Heart left ventricle (tissue), 13 donors: Measurements from ENCODE around the gene ITGB1BP1.

Source experiments
- CTCF ChIP-seq, 12 donors: fragments of 200-600 bp; sonication (generic) in 4 of 12; IDR thresholded peaks; one replicate each; pipeline versions ENCODE4 v1.5.0 to v1.8.0; 2018 to 2022; ENCODE audit warnings: antibody characterized with exemption in 12 of 12, mild to moderate bottlenecking in 5 of 12
- POLR2A ChIP-seq, 2 donors: fragments of 450-650 bp; IDR thresholded peaks; one replicate each; pipeline ENCODE4 v1.6.1; 2017; ENCODE audit warnings: antibody characterized with exemption in 2 of 2, mild to moderate bottlenecking in 2 of 2, moderate library complexity in 2 of 2
- donor health status: ischemic (EF 13 %, LVEDD 7.1; RV severe dilation, severe dysfunction).
- donor health status: DM: no; HTN: yes; CAD: no.
- donor health status: DM: no; HTN: no; CAD: no.
- donor health status: ischemic (EF 25% LVEDD 6.9; RV normal size, moderate dysfunction).
- donor health status: ischemic (EF 25% LVEDD 5.7; RV mildly dilated, moderate dysfunction).
- donor health status: ischemic (EF 35%, LVEDD 5.7; RV mildly dilated, moderate dysfunction).
- donor health status: nonischemic (EF 11% LVEDD 7.7; RV severe dilation, severe dysfunction).
- donor health status: DM: yes; HTN: yes; CAD: no.
- donor health status: PGD.
- donor health status: ischemic (EF 29% LVEDD 5.4; RV normal size, mild dysfunction).
- donor health status: nonischemic (EF 23%, LVEDD 6.1; RV moderate dilation, normal function).

GRCh38 chr2:9394816-9395215 lies 28.5 kb downstream of the ITGB1BP1 start:
- no peak for TF ChIP-seq CTCF (IDR thresholded peaks at IDR 0.05)
- no peak for TF ChIP-seq POLR2A (IDR thresholded peaks at IDR 0.05)
